Stomach smooth muscle (tissue), 2 donors: ENCODE results near the gene SPEF2.

Source experiments
- H3K27ac ChIP-seq: one replicate; pipeline ENCODE4 v1.7.0; 2013; ENCODE audit warnings: mild to moderate bottlenecking, low read length, inconsistent platforms
- H3K27me3 ChIP-seq, 2 donors: one replicate each; pipeline ENCODE4 v1.7.0; 2013; ENCODE audit warnings: low read length in 2 of 2; ENCODE audit not compliant: insufficient read depth in 2 of 2, control insufficient read depth in 1 of 2
- H3K36me3 ChIP-seq, 2 donors: one replicate each; pipeline ENCODE4 v1.7.0; 2013; ENCODE audit warnings: low read length in 2 of 2; ENCODE audit not compliant: control insufficient read depth in 2 of 2, insufficient read depth in 2 of 2
- H3K4me1 ChIP-seq: one replicate; pipeline ENCODE4 v1.7.0; 2013; ENCODE audit warnings: low read length; ENCODE audit not compliant: control insufficient read depth, insufficient read depth
- H3K4me3 ChIP-seq, 2 donors: one replicate each; pipeline ENCODE4 v1.7.0; 2013; ENCODE audit warnings: low read length in 2 of 2
- H3K9ac ChIP-seq, 2 donors: one replicate each; pipeline ENCODE4 v1.7.0; 2013; ENCODE audit warnings: low read length in 2 of 2, mild to moderate bottlenecking in 1 of 2
- H3K9me3 ChIP-seq, 2 donors: one replicate each; pipeline ENCODE4 v1.7.0; 2013; ENCODE audit warnings: low read length in 2 of 2; ENCODE audit not compliant: control insufficient read depth in 2 of 2
- donor health status: healthy.
- donor health status: Pancreatic carcinoma.

SPEF2 gene

DNA sequence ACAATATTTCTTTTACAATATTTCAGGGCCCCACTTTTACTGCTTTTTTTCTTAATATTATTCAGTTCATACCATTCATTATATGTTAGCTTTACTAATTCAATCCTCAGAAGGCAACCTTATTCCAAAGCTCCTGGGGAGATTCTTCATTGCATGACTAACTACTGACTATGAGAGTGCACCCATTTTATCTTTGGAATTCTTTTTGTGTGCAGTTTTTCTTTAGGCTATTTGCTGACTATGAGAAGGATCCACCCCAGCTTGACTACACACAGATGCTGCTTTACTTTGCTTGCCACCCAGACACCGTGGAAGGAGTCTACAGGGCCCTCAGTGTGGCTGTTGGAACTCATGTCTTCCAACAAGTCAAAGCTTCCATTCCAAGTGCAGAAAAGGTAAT lies 182.1 kb downstream of the SPEF2 start:
- Histone ChIP-seq H3K9ac (no peak overlapping the region), H3K4me1 (no peaks in the 10 kb centered on the region), H3K4me3 (no peak overlapping the region), H3K27me3 (peaks cover 0 to 2% of the 10 kb centered on the region in 2 donors), H3K9me3 (no peaks in the 10 kb centered on the region), H3K36me3 (no peaks in the 10 kb centered on the region), H3K27ac (no peak overlapping the region)

DNA sequence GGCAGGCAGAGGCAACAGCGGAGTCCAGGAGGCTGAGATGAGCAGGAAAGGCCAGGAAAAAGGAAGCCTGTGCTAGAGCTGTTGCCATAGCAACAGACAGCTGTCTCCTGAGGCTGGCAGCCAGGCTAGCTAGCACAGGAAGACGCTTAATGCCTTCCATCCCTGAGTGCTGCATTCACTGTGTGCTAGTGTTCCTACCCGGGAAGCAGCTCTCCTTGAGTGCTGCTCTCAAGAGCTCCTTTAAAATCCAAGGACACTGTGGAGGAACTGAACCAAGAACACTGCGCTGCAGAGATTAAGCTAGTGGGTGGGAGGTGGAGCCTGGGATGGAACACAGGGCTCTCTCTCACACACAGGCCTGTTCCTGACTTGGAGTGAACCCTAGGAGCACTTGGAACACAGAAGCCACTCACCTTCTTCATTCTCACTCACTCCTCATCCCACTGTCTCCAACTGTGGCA lies 185.6 kb downstream of the SPEF2 start:
- no peaks in the 10 kb centered on the region for H3K27me3 ChIP-seq
- H3K9me3 ChIP-seq, result no peaks in the 10 kb centered on the region
- no peak overlapping the region for H3K9ac ChIP-seq
- H3K4me3 ChIP-seq, result no peak overlapping the region
- no peaks in the 10 kb centered on the region for H3K4me1 ChIP-seq
- H3K36me3 ChIP-seq, result no peaks in the 10 kb centered on the region
- no peak overlapping the region for H3K27ac ChIP-seq

DNA sequence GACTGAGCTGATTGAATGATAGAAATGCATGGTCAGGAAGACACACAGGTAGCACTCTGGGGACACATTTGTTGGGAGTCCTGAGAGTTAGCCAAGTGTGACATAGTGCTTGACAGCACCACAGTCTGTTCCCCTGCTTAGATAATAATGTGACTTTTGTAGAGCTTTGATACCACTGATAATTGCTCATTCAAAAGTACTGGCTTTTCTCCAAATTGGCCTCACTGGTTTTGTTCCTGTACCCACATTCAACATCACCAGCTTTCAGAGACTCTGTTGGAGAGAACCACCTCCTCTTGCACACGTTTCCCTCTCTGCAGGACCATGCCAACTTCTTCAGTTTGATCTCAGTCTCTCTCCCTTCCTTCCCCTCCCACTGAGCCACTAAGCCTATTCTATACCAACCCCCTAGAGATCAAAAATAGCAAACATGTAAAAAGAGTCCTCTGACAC lies 186.6 kb downstream of the SPEF2 start:
- H3K9me3 ChIP-seq, result no peaks in the 10 kb centered on the region
- no peak overlapping the region for H3K27ac ChIP-seq
- no peak overlapping the region for H3K9ac ChIP-seq
- no peak overlapping the region for H3K4me3 ChIP-seq
- no peaks in the 10 kb centered on the region for H3K27me3 ChIP-seq
- H3K36me3 ChIP-seq, result no peaks in the 10 kb centered on the region
- H3K4me1 ChIP-seq, result no peaks in the 10 kb centered on the region

DNA sequence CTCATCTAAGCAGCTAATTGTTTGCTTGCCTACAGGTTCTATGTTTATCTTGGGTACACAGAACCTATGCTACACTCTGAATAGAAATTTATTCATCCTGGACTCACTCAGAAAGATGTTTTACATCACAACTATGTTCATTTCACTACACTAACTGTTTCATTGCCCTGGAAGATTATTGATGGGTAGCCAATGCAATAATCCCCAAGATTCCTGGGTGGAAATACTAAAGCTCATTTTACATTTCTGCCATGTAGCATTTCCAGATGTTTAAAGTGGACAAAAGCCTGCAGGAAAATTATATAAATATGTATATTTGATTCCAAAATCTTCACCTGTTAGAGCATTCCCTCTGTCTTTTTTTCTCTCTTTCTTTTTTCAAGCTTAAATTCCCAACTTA lies 187.2 kb downstream of the SPEF2 start:
- no peaks in the 10 kb centered on the region for H3K9me3 ChIP-seq
- no peak overlapping the region for H3K27ac ChIP-seq
- H3K4me3 ChIP-seq, result no peak overlapping the region
- H3K4me1 ChIP-seq, result no peaks in the 10 kb centered on the region
- H3K9ac ChIP-seq, result no peak overlapping the region
- H3K27me3 ChIP-seq, result no peaks in the 10 kb centered on the region
- H3K36me3 ChIP-seq, result no peaks in the 10 kb centered on the region

DNA sequence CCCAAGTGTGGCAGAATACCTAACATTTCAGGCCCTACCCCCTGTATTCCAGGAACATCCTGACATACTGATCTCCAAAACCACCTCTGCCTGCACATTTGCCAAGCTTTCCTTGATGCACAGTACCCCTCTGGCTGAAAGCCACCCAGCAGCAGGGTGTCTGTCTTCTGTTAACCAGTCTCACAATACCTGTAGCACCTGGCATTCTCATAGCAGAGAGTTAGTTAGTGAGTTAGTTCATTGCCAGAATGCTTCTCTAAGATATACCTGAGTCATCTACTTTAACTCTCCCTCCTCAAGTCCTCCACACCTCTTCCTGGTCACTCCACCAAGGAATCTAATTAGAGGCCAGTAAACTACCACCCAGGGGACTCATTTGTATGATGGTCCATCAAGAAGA lies 192.9 kb downstream of the SPEF2 start:
- no peaks in the 10 kb centered on the region for H3K36me3 ChIP-seq
- no peak overlapping the region for H3K9ac ChIP-seq
- H3K27me3 ChIP-seq, result no peaks in the 10 kb centered on the region
- H3K4me1 ChIP-seq, result no peaks in the 10 kb centered on the region
- H3K27ac ChIP-seq, result no peak overlapping the region
- no peak overlapping the region for H3K4me3 ChIP-seq
- H3K9me3 ChIP-seq, result no peaks in the 10 kb centered on the region

DNA sequence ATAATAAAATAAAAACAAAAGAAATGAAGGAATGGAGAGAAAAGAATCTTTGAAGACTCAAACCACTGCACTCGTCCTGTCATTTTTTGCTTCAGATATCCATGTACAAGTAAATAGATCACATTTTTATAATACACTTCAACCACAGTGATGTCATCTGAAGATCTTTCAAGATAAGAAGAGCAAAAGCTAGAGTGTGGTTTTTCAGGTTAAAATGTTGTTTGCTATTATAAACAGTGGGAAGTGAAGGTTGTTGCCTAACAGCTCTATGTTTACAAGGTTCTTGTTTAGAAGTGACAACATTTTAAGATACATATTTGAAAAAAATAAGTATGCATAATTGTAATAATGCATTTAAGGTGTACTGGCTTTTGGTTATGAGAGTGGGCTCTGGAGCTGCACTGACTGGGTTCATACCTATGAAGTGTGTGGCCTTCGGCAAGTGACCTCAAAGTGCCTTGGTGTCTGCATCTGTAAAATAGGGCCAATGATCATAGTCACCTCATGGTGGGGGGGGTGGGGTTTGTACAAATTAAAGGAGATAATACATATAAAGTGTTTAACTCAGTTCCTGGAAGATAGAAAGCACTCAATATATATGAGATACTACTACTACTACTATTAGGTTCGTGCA lies 193.6 kb downstream of the SPEF2 start:
- H3K27ac ChIP-seq, result no peak overlapping the region
- H3K9me3 ChIP-seq, result no peaks in the 10 kb centered on the region
- H3K4me1 ChIP-seq, result no peaks in the 10 kb centered on the region
- no peaks in the 10 kb centered on the region for H3K27me3 ChIP-seq
- no peak overlapping the region for H3K9ac ChIP-seq
- no peaks in the 10 kb centered on the region for H3K36me3 ChIP-seq
- no peak overlapping the region for H3K4me3 ChIP-seq

DNA sequence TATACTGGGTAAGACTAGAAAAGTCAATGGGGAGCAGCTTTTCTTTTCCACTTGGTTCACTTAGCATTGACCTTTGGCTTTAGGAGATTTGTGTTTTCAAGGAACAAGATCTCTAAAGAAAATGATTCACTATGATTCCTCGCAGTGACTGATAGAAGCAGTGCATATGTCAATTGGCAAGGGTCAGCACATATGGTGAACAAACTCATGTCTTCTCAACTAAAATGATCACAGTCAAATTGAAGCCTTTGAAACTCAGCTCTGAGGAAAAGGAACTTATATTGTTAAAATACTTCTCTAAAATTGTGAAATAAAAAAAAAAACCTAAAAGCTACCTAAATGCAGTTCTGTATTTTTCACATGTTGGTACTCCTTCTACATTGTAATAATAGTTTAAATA lies 195.9 kb downstream of the SPEF2 start:
- Histone ChIP-seq H3K4me3 (no peak overlapping the region), H3K9me3 (no peaks in the 10 kb centered on the region), H3K27ac (no peak overlapping the region), H3K27me3 (no peaks in the 10 kb centered on the region), H3K4me1 (no peaks in the 10 kb centered on the region), H3K36me3 (no peaks in the 10 kb centered on the region), H3K9ac (no peak overlapping the region)

DNA sequence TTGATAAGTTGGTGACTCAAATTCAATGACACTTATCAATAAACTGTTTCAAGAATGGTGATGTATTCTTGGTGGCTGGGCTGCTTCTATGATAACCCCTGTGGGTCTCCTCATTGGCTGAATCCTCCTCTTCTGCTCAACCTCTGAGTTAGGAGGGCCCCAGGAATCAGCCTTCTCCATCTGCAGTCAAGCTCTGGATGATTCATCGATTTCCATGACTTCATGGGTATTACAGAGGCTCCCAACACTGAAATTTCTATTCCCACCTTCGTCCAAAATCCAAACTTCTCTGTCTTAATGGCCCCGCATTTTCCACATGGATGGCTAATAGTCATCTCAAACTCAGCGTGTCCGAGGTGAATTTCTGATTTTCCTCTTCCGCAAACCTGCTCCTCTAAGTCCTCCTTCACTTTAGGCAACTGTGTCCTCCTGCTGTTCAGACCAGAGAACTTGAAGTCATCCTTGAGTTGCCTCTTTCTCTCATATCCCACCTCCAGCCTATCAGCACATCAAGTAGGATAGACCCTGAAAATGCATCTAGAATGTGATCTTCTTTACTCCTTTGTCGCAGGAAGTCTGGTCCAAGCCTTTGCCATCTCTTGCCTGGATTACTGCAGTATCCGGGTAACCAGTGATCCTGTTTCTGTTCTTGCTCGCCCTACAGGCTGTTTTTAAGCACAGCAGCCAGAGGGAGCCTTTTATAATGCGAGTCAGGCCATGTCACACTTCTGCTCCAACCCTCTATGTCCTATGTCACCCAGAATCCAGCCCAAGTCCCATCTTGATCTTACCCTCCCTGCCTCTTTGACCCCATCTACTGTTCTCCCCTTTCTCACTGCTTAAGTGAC lies 197.7 kb downstream of the SPEF2 start:
- Histone ChIP-seq H3K4me1 (no peaks in the 10 kb centered on the region), H3K36me3 (no peaks in the 10 kb centered on the region), H3K9ac (no peak overlapping the region), H3K27ac (no peak overlapping the region), H3K27me3 (no peaks in the 10 kb centered on the region), H3K4me3 (no peak overlapping the region), H3K9me3 (no peaks in the 10 kb centered on the region)

DNA sequence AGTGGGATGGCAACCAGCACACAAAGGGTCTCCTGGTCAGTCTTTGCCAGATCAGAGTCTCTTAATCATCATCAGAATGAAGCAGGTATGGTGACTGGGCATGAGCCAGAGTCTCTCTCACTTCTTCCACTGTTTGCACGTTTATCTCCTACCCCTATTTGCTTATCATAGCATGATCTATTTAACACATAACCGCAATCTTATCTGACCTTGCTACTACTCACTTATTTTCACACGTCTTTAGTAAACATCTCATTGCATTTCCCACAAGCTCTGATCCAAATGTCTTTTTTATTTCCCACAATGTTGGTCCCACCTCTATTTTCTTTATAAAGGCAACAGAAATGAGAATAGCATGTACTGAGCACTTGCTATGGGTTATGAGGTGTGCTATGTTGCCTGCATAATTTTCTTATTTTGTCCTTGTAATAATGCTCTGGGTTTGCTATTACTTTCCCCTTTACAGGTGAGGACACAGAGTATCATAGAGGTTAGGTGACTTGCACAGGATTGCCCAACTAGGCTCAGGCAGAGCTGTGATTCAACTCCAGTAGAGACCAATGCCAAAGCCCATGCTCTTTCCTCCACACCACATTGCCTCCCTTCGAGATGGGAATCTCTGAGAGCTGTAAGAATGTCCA lies 199.3 kb downstream of the SPEF2 start:
- no peak overlapping the region for H3K9ac ChIP-seq
- no peaks in the 10 kb centered on the region for H3K4me1 ChIP-seq
- H3K9me3 ChIP-seq, result no peaks in the 10 kb centered on the region
- no peak overlapping the region for H3K27ac ChIP-seq
- H3K4me3 ChIP-seq, result no peak overlapping the region
- H3K27me3 ChIP-seq, result no peaks in the 10 kb centered on the region
- no peaks in the 10 kb centered on the region for H3K36me3 ChIP-seq

DNA sequence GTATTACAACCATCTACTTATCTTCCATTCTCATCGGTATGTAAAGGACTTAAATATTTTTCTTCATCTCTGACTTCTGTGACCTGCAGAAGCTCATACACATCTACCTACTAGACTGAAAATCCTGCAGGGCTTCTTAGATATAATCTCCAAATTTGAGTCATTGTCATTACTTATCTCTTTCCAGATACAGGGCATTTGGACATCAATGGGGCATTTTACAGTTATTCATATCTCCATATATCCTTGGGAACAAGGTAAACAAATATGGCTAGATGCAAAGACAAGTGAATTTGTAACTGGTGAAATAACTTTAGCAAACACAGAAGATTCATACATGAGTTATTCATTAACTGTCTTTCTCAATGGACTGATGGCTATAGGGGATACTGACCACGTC lies 201.4 kb downstream of the SPEF2 start:
- no peak overlapping the region for H3K27ac ChIP-seq

More for the DNA sequence above, 201.4 kb downstream of the SPEF2 start:
- no peaks in the 10 kb centered on the region for H3K36me3 ChIP-seq
- no peaks in the 10 kb centered on the region for H3K9me3 ChIP-seq
- no peak overlapping the region for H3K9ac ChIP-seq
- H3K4me1 ChIP-seq, result no peaks in the 10 kb centered on the region
- no peak overlapping the region for H3K4me3 ChIP-seq
- H3K27me3 ChIP-seq, result peaks cover 0 to 2% of the 10 kb centered on the region in 2 donors
